Esophagus muscularis mucosa (tissue), 4 donors: Measurements from ENCODE around the gene TMEM61. TPM values are rescaled to one million over a fixed set of nuclear protein-coding genes. Genes with fewer than 3 reads are reported as not detected.
"Not testable (repeated sequence)": the region's sequence is repeated elsewhere in the genome, so short reads cannot be mapped to it uniquely, and the experiment has no call there.

Experiments used
- DNase-seq: peaks from one replicate; pipeline ENCODE4 v3.0.0-alpha.2; 2017; ENCODE audit errors: extremely low spot score
- H3K27ac ChIP-seq, 4 donors: fragments of 200-600 bp; sonication (generic); replicated peaks in 1 of 4; 1 replicate in 3 of 4; 2 replicates in 1 of 4; pipeline ENCODE4 v1.5.1; 2016 to 2019; ENCODE audit warnings: mild to moderate bottlenecking in 1 of 4
- H3K27me3 ChIP-seq, 4 donors: fragments of 200-600 bp; sonication (generic); one replicate each; pipeline versions ENCODE4 v1.5.1 to v1.6.0; 2016 to 2019
- H3K36me3 ChIP-seq, 4 donors: fragments of 200-600 bp; sonication (generic); one replicate each; pipeline ENCODE4 v1.5.1; 2016 to 2019
- H3K4me1 ChIP-seq, 4 donors: fragments of 200-600 bp; sonication (generic); one replicate each; pipeline ENCODE4 v1.5.1; 2016 to 2019
- H3K4me3 ChIP-seq, 4 donors: fragments of 200-600 bp; sonication (generic); 1 replicate in 2 of 4; 2 replicates in 2 of 4; pipeline ENCODE4 v1.5.1; 2016 to 2019; ENCODE audit warnings: mild to moderate bottlenecking in 4 of 4, moderate library complexity in 1 of 4
- H3K9me3 ChIP-seq, 4 donors: fragments of 200-600 bp; sonication (generic); 1 replicate in 3 of 4; 2 replicates in 1 of 4; pipeline ENCODE4 v1.5.1; 2016 to 2019
- EP300 ChIP-seq: sonication (generic); formaldehyde crosslinking; IDR thresholded peaks from one replicate; pipeline ENCODE4 v1.6.1; 2017; ENCODE audit warnings: antibody characterized with exemption
- POLR2A ChIP-seq: fragments of 450-650 bp; IDR thresholded peaks from one replicate; pipeline ENCODE4 v1.6.1; 2017; ENCODE audit warnings: antibody characterized with exemption, moderate library complexity, mild to moderate bottlenecking, low read depth
- POLR2AphosphoS5 ChIP-seq, 2 donors: sonication (generic); formaldehyde crosslinking; IDR thresholded peaks; one replicate each; pipeline ENCODE4 v1.6.1; 2017; ENCODE audit warnings: antibody characterized with exemption in 2 of 2
- WGBS: methylation state at CpG from one replicate; pipeline ENCODE4 v1.1.5; 2018; 5-methylcytosine and 5-hydroxymethylcytosine counted together
- intact Hi-C: fragments of 100-400 bp; cut with DNase I; formaldehyde crosslinking; loops from one replicate; pipeline ENCODE4 v1.15.1; 2023
- total RNA-seq, 4 donors: library from RNA; depleted of rRNA; stranded (reverse); fragments of >200 nt; gene quantifications; one replicate each; pipeline versions ENCODE4 v1.1.0 to v1.2.1, GENCODE V29; 2016
- TF ChIP-seq, protein P1 (sequence below), 3 experiments: fragments of 200-600 bp in 2 of 3; fragments of 450-650 bp in 1 of 3; sonication (generic) in 2 of 3; IDR thresholded peaks; one replicate each; pipeline ENCODE4 v1.5.1; 2017 to 2019; ENCODE audit warnings: antibody characterized with exemption in 3 of 3, mild to moderate bottlenecking in 2 of 3, moderate library complexity in 1 of 3

Gene TMEM61
- total RNA-seq, 4 donors from 2014 or later, result 0.66 to 2.5 (median 0.84) TPM; not detected in 1

DNA sequence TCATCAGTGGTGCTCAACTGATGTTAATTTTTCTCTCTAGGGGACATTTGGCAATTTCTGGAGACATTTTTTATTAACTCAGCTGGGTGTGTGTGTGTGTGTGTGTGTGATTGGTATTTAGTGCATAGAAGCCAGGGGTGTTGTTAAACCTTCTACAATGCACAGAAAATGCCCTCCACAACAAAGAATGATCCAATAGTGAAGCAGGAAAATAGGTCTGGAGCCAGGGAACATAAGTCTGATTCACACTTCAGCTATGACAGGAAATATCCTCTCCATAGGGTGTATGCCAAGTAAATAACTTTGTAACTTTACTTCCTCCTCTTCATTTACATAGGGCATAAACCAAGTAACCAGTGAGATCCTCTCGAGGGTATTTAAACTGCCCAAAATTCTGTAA is 25.1 kb upstream of the TMEM61 start:
- no peak for DNase-seq
- WGBS, result 79% methylated on average over 1 of the region's 1 CpG
- no peak overlapping the region for H3K27ac ChIP-seq
- no peaks in the 10 kb centered on the region for H3K27me3 ChIP-seq
- intact Hi-C loops, result no loop called here
- H3K9me3 ChIP-seq, result peaks cover 0 to 4% (median 0%) of the 10 kb centered on the region in 4 donors
- H3K4me3 ChIP-seq, result no peak overlapping the region
- no peaks in the 10 kb centered on the region for H3K36me3 ChIP-seq
- peaks cover 7 to 8% (median 7%) of the 10 kb centered on the region in 4 donors for H3K4me1 ChIP-seq
- TF ChIP-seq, protein P1, sequence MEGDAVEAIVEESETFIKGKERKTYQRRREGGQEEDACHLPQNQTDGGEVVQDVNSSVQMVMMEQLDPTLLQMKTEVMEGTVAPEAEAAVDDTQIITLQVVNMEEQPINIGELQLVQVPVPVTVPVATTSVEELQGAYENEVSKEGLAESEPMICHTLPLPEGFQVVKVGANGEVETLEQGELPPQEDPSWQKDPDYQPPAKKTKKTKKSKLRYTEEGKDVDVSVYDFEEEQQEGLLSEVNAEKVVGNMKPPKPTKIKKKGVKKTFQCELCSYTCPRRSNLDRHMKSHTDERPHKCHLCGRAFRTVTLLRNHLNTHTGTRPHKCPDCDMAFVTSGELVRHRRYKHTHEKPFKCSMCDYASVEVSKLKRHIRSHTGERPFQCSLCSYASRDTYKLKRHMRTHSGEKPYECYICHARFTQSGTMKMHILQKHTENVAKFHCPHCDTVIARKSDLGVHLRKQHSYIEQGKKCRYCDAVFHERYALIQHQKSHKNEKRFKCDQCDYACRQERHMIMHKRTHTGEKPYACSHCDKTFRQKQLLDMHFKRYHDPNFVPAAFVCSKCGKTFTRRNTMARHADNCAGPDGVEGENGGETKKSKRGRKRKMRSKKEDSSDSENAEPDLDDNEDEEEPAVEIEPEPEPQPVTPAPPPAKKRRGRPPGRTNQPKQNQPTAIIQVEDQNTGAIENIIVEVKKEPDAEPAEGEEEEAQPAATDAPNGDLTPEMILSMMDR (IDR thresholded peaks at IDR 0.05), result no peak
- no peak for TF ChIP-seq POLR2A
- no peak for TF ChIP-seq POLR2AphosphoS5 (IDR thresholded peaks at IDR 0.05)
- no peak for TF ChIP-seq EP300

DNA sequence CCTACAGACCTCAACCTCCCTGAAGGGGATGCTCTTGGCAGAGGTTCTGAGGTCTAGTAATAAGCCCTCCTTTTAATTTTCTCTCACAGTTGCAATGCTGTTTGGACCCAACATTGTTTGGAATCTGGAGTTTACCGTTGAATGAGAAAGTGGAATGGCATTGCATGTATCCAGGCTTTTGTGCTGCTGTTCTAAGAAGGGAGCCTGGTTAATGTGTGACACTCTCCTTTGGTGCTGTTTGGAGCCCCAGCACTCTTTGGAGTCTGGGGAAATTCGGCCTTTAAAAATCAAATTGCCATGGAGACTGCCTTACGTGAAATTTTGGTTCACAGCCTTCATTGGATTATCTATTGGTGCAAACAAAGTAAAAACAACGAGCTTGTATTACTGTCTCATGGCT is 23.7 kb upstream of the TMEM61 start:
- 92% methylated on average over 4 of the region's 4 CpGs for WGBS
- H3K27ac ChIP-seq, result no peak overlapping the region
- TF ChIP-seq POLR2AphosphoS5 (IDR thresholded peaks at IDR 0.05) (no peak), POLR2A (no peak), EP300 (no peak)
- TF ChIP-seq, protein P1 (IDR thresholded peaks at IDR 0.05), result no peak
- H3K9me3 ChIP-seq, result peaks cover 0 to 4% (median 0%) of the 10 kb centered on the region in 4 donors
- intact Hi-C loops, result no loop called here
- no peaks in the 10 kb centered on the region for H3K36me3 ChIP-seq
- DNase-seq, result no peak
- no peaks in the 10 kb centered on the region for H3K4me1 ChIP-seq
- H3K27me3 ChIP-seq, result no peaks in the 10 kb centered on the region
- no peak overlapping the region for H3K4me3 ChIP-seq

DNA sequence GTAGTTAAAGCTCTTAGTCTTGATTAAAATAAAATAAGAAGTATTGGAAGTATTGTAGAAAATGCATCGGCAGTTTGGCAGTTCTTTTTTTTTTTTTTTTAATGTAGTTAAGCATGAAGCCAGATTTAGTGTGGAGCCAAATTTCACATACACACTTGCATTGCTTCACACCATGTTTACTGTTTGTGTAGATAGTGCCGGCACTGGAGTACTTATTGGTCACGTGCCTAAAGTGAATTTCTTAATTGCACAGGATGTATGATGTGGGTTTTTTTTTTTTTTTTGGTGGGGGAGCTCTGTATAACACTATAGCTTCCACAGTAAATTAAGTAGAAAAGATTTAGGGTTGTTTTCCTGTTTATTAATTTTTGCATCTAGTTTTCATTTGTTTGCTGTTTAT is 21.2 kb upstream of the TMEM61 start:
- Histone ChIP-seq H3K4me1 (no peaks in the 10 kb centered on the region), H3K9me3 (peaks cover 0 to 4% (median 0%) of the 10 kb centered on the region in 4 donors), H3K36me3 (no peaks in the 10 kb centered on the region), H3K27ac (no peak overlapping the region), H3K4me3 (no peak overlapping the region), H3K27me3 (no peaks in the 10 kb centered on the region)
- 78% methylated on average over 3 of the region's 3 CpGs for WGBS
- TF ChIP-seq, protein P1 (IDR thresholded peaks at IDR 0.05), result no peak
- no peak for TF ChIP-seq POLR2A
- TF ChIP-seq POLR2AphosphoS5 (IDR thresholded peaks at IDR 0.05), result no peak
- no peak for TF ChIP-seq EP300
- intact Hi-C loops, result no loop called here
- DNase-seq, result no peak

DNA sequence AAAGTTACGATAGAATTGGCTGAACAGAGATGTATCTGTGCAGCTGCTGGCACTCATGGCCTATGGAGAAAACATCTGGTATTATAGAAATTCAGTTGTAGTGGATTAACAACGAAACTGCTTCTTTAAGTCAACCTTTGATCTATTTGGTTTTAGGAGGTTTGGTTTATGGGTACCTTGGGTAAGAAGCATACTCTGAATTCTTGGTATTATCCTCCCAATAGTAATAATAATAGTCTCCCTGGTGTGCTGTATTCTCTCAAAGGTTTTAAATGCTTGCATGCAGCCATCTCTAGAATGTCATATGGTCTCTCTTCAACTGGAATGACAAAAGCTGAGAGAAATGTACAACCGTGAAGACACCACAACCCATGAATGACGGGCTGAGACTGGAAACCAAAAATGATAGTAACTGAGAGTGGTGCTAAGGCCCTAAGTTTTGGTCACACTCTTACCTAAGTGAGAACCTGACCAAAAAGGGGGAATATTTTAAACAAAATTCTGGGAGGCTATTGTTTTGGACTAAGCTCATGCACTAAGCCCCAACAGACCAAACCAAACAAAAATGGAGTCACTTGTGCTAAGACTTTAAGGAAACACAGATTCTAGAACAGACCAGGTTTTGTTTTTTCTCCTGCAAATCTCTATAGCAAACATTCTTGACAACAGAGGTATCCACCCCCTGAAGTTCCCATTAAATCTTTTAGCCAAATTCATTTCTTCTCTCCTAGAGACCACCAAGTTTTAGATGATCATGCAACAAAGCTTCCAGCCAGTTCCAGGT is 17.6 kb upstream of the TMEM61 start:
- Histone ChIP-seq H3K9me3 (peaks cover 0 to under 1% (median 0%) of the 10 kb centered on the region in 4 donors), H3K36me3 (no peaks in the 10 kb centered on the region), H3K27ac (no peak overlapping the region), H3K27me3 (peaks cover 0 to 2% (median 0%) of the 10 kb centered on the region in 4 donors), H3K4me3 (no peak overlapping the region), H3K4me1 (peaks cover 0 to 5% (median 0%) of the 10 kb centered on the region in 4 donors)
- TF ChIP-seq POLR2A (no peak), EP300 (no peak), POLR2AphosphoS5 (IDR thresholded peaks at IDR 0.05) (no peak)
- TF ChIP-seq, protein P1 (IDR thresholded peaks at IDR 0.05), result no peak
- DNase-seq, result no peak
- intact Hi-C loops, result no loop called here
- 68% methylated on average over 4 of the region's 4 CpGs for WGBS

DNA sequence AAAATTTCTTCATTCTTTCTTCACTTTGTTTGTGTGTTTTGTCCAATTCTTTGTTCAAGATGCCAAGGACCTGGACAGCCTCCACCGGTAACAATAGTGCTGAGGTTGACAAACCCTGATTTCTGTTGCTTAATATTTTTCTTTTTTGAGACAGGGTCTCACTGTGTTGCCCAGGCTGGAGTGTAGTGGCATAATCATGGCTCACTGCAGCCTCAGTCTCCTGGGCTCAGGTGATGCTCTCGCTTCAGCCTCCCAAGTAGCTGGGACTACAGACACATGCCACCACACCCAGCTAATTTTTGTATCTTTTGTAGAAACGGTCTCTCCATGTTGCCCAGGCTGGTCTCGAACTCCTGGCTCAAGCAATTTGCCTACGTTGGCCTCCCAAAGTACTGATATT is 16.6 kb upstream of the TMEM61 start:
- H3K4me1 ChIP-seq, H3K27me3 ChIP-seq, H3K4me3 ChIP-seq, DNase-seq, H3K27ac ChIP-seq, H3K9me3 ChIP-seq, H3K36me3 ChIP-seq, intact Hi-C loops: not testable (repeated sequence)
- WGBS, result 95% methylated on average over 5 of the region's 5 CpGs
